HS-5 (cell line): ENCODE measurements around the gene TMEM238.
"Not testable (repeated sequence)": the region's sequence is repeated elsewhere in the genome, so short reads cannot be mapped to it uniquely, and the experiment has no call there.

ENCODE experiments used
- DNase-seq: peaks from one replicate; pipeline ENCODE4 v3.0.0-alpha.2; 2012; ENCODE audit warnings: low read depth

TMEM238 gene

DNA sequence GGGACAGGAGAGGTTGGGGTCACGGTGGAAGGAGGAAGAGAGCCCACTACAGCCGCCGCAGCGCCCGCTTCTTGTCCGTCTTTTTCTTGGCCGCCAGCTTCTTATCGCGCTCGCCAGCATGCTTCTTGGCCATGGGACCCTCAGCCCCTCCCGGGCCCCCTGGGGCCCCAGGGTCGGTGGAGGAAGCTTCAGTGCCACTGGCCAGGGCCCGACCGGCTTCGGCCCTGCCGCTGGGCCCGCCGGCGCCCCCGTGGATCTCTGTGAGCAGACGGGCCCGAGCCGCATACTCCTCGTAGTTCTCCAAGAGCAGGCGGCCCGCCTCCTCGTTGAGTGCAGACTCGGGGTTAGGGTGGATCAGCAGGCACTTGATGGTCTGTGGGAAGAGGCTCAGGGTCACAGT lies 17.3 kb upstream of the TMEM238 start:
- not testable (repeated sequence) for DNase-seq

DNA sequence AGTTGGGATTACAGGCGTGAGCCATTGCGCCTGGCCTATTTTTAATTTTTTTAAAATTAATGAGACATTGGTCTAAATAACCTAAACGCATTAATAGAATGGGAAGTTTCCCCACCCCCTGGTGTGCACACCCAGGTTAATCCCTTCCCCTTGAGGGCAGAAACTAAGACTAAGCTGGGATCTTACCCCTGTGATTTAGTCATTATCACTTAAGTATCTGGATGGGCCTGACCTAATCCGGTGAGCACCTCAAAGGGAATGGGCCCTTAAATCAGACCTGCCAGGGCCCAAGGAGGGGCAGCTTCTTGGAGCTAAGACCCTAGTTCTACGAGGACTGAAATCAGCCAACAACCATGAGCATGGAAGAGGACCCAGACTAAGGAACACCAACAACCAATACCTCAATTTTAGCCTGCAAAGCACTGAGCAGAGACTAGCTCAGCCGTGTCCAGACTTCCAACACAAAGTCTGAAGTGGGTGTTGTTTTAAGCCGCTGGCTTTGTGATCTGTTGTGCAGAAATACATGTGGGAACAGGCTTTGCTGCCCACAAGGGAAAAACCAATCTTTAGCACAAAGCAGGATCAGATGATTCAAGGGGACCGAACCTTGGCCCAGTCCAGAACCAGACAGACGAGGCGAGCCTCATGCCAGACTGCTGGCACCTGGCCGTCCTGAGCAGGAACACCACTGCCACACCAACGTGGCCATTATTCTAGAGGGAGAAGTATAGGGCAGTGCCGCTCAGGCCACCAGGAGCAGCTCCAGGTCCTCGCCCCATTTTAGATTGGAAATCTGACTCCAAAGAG lies 16.4 kb upstream of the TMEM238 start:
- no peak for DNase-seq

DNA sequence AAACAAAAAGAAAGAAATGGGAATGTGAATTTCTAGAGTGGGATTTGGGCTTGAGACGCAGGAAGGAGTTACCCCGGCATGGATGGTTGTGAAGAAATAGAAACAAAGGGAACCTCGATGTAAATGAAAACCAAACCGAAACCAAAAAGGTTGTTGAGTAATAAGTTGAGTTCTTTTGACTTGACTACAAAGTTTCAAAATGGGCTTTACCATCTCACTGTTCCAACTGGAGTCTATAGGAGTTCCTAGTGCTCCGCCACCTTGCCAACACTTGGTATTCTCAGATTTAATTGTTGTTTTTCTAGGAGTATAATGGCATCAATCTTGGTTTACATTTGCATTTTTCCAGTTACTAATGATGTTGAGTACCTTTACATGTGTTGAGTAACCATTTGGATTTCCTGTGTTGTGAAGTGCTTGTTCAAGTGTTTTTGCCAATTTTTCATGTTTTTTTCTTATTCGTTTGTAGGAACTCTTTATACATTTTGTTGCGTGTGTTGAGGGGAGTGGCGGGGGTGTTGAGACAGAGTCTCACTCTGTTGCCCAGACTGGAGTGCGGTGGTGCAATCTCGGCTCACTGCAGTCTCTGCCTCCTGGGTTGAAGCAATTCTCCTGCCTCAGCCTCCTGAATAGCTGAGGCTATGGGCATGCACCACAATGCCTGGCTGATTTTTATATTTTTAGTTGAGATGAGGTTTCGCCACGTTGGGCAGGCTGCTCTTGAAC lies 14.3 kb upstream of the TMEM238 start:
- DNase-seq = no peak

DNA sequence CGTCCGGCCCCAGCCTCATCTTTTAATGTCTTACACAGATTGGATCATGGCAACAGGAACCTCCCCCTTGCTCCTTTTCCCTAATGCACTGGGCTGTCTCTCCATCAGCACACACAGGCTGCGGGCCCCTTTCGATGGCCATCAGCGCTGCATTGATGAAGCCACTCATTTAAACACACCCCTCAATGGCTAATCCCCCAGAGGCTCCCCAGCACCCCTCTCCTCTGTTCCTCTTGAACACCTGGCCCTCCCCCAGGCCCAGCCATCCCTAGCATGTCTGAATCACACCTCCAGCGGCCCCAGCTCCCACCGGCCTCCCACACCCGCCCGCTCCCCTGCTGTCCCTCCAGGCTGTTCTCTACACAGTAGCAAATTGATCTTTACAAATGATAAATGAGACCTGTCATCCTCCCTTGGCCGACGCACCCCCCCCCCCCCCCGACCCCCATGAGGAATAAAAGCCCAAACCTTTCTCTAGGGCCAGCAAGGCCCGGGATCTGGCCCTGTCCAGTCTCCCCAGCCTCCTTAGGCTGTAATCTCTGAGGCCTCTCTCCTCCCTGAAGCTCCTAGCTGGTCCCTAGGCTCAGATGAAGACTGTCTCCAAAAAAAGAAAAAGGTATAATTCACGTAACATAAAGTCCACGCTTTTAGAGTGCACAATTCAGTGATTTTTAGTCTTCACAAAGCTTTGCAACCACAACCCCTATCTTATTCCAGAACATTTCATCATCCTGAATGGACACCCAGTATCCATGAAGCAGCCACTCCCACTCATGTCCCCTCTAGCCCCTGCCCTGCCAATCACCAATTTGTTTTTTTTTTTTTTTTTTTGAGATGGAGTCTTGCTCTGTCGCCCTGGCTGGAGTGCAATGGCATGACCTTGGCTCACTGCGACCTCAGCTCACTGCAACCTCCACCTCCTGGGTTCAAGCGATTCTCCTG lies 9.0 kb upstream of the TMEM238 start:
- DNase-seq = no peak

DNA sequence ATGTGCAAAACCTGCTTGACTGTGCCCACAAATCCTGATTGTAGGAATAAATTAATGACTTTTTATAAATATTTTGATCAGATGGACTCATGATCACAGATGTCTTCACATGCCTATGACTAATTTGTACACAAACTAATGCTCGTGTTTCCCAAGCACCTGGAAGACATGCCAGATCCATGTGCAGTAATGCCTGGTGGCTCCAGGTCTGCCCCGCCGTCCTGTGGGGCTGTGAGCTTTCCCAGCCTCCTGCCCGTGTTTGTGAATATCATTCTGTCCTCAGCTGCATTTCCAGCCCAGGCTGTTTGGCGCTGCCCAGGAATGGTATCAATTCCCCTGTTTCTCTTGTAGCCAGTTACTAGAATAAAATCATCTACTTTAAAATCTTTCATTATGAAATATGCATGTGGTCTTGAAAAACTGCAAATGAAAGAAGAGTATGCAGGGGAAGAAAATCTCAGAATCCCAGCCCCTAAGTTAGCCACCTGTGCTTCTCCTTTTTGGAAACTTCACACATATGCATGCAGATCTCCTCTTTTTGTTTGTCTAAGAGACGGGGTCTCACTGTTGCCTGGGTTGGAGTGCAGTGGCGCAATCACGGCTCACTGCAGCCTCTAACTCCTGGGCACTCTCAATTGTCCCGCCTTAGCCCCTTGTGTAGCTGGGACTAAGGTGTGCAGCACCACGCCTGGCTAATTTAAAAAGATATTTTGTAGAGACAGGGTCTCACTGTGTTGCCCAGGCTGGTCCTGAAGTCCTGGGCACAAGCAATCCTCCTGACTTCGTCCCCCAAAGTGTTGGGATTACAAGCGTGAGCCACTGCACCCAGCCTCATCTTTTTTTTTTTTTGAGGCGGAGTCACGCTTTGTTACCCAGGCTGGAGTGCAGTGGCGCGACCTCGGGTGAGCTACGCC lies 7.9 kb upstream of the TMEM238 start:
- DNase-seq = no peak

DNA sequence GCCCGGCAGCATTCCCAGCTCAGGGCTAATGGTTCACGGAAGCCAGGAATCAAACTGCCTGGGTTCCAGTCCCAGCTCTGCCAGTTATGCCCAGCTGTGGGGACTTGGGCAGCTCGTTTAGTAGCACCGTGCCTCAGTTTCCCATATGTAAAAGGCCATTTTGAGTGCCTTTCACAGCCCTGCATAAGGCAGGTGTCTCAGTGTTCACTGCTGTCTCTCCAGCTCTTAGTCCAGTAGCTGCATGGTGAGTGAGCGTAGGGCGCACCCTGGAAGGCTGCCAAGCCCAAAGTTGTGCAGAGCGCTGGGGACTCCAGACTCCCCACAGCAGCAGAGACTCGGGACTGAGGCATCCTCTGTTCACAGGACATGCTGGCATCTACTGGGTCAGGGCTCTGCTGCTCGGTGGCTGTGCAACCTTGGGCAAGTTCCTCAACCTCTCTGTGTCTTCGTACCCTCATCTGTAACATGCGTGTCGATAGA lies 7.1 kb upstream of the TMEM238 start:
- no peak for DNase-seq

DNA sequence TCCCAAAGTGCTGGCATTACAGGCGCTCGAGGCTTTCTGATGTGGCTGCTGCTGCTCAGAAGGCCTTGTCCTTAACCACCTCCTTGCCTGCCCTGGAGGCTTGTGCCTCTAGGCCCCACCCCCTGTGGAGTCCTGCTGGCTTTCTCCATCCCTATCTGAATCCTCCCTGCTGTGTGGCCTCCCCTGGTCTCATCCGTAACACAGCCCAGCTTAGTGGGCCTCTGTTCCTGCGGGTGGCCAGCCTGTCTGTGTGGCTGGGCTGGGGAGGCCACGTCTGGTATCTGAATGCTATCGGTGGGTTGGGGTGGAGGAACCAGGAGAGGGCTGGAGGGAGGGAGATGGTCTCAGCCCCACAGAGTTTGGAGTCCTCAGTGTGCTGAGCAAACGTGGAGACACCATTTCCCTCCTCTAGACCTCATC lies 6.4 kb upstream of the TMEM238 start:
- DNase-seq = no peak

DNA sequence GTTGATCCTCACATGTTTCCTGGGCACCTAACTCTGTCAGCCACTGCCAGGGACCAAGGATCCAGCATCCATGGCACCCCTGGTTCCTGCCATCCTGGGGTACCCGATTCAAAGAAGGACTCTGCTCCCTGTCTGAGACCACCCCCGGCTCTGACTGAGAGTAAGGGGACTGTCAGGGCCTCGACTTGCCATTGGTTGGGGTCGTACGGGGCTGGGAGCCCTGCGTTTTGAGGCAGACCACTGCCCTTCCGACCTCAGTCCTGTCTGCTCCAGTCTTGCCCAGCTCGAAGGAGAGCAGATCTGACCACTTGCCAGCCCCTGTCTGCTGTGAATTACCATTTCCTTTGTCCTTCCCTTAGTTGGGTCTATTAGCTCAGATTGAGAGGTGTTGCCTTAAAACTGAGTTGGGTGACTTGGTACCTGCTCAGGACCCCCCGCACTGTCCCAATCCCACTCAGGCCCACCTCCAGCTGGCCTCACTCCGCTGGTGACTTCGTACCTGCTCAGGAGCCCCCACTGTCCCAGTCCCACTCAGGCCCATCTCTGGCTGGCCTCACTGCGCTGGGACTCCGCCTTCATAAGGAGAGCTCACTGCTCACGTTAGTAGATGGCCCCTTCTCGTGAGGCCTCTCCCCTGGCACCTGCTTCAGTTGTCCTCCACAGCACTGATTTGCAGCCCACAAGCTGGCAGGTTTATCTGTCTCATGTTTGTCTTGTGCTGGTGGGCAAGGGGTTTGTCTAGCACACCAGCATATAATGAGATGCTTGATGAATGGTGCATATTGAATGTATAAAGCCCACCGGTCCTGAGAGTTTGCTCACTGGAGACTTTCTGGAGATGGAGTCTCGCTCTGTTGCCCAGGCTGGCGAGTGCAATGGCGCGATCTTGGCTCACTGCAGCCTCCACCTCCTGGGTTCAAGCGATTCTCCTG lies 5.6 kb upstream of the TMEM238 start:
- DNase-seq = no peak

DNA sequence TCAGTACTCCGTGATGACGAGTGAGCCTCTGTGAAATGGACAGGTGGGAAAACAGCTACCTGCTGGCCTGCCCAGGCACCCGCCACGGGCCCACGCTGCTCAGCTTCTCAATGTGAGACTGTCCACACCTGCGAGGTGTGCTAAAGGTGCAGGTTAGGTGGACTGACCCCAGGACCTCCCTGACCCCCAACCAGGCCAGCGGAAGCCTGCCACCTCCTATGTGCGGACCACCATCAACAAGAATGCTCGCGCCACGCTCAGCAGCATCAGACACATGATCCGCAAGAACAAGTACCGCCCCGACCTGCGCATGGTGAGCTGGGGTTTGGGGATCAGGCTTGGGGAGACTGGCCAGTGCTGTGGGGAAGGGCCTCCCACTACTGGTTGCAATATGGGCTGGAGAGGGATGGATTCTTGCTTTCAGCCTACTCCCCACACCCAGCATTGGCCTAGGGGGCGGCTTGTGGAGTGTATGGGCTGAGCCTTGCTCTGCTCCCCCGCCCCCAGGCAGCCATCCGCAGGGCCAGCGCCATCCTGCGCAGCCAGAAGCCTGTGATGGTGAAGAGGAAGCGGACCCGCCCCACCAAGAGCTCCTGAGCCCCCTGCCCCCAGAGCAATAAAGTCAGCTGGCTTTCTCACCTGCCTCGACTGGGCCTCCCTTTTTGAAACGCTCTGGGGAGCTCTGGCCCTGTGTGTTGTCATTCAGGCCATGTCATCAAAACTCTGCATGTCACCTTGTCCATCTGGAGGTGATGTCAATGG lies 3.8 kb upstream of the TMEM238 start:
- DNase-seq = no peak

DNA sequence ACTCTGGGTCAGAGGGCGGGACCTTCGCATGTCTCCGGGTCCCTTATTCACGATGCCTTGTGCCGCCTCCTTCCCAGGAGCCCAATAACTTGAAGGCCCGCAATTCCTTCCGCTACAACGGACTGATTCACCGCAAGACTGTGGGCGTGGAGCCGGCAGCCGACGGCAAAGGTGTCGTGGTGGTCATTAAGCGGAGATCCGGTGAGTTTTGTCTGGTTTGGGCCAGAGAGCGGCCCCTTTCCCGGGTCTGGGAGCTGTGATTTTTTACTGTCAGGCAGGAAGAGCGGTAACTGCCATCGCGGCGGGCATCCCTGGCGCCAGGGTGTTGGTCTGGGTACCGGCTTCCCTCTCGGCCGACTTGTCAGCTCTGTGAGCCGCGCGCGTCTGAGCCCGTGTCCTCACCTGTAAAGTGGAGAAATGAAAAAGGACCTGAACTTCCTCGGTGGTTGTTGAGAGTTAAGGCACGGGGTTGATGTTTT lies 2.4 kb upstream of the TMEM238 start:
- DNase-seq = no peak

DNA sequence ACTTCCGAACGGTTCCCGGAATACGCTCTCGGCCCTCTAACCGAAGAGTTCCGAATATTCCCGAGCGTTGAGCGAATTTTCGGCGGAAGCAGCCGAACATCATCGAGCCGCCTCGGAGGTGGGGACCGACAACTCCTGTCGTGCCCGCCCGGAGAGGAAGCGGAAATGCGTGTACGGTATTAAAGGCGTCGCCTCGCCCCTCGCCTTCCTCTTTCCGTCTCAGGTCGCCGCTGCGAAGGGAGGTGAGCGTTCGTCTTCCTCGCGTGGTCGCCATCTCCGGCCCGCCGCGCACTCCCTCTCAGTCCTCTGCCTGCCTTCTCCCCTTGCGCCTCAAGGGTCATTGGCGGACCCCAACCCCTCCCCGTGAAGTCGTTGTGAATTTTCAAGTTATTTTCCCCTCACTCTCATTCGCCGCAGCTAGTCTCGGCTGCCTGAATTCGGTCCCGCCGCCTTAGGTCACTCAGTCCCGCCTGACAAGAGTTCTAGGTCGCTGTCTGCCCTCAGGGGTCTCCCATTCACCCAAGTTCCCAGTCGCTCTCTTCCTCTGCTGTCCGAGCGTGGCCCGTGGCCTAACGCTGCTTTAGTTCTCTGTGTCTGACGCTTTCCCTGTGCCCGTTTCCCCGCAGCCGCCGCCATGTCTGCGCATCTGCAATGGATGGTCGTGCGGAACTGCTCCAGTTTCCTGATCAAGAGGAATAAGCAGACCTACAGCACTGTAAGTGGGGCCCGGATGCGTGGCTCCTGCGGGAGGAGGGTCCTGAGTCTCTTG lies 1.8 kb upstream of the TMEM238 start, which contains the start of gene RPL28:
TSS of gene RPL28 (plus strand) at position 209 of the 769 bp plus-strand sequence. CDS start at position 635, 426 bp downstream.
- DNase-seq = peak; percentile 96

DNA sequence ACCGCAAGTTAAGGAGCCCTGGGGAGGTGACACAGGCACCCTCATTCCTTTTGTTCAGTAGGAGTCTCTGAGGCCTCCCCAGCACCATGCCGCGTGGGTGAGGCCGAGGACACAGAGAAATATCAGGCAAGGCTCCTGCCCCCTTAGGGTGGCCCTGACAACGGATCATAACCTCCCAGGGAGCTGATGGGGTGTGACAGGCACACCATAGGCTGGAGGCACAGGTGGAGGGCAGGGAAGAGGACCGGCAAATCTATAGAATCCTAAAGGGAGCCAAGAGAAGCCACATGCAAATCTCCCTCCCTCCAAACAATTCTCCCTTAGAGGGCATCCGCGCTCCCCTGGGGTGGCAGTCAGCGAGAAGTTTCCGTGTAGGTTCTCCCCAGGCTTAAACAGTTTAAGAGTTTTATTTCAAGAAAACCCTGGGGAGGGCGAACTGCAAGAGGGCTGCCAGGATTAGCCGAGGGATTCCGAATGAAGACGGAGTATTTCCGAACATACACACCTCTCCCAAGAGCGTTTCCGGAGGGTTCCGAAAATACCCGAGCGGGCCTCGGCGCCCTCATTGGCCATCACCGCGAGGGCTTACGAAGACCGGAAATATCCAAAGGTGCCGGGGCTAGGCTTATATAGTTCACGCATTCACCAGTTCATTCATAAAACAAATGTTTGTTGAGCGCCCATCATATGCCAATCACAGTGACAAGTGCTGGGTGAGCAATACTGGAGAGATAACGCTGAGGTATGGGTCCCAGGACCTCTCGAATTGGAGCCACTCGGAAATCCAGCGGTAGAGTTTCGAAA lies 1.0 kb upstream of the TMEM238 start:
- peak; percentile 94 for DNase-seq

DNA sequence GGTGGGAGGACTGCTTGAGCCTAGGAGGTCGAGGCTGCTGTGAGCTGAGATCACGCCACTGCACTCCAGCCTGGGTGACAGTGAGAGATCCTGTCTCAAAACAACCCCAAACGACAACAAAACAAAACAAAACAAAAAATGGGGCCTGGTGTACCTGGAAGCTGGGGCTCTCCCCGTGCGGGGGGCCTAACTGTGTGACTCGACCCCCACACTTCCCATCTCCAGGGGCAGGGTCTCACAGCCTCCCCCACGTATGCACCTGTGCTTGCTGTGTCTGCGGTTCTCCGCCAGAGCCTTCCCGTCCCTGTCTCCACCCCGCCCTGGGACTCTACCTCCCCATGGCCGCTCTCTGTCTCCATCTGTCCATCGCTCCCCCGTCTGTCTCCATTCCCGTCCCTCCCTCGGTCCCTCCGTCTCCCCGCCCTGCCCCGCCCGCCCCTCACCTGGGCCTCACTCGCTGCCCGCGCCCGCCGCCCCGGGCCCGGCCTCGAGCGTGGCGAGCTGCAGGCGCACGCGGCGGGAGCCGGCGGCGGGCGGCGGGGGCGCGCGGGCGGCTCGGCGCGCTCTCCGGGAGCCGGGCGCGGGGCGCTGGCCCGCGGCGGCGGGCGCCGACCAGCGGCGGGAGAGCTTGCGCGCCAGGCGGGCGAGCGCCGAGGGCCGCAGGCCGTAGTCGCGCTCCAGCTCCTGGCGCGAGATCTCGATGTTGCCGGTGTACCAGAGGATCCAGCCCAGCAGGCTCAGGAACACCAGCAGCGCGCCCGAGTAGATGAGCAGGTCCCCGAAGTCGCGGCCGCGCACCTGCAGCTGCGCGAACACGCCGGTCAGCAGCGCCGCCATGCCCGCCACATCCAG lies 587 bp downstream of the TMEM238 start:
- DNase-seq = no peak

DNA sequence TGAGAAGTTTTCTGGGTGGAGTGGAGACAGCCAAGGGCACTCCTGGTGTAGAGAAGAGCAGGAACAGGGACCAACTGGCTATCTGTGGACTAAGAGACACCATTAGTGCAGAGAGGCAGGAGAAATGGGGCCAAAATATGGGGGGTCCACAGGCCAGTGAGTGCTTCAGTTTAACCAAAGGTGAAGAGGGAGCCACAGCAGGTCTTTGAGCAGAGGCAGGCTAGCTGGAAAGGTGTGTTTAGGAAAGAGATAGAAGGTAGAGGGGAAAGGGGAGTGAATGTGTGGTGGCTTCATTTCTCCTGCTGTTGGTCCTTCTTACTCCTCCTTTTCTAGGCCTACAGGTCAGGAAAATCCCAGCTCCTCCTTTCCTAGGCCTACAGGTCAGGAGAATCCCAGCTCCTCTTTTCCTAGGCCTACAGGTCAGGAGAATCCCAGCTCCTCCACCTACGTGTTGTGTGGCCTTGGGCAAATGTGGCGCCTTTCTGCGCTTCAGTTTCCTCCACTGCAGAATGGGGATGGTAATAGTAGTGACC lies 1.5 kb downstream of the TMEM238 start:
- DNase-seq = no peak

DNA sequence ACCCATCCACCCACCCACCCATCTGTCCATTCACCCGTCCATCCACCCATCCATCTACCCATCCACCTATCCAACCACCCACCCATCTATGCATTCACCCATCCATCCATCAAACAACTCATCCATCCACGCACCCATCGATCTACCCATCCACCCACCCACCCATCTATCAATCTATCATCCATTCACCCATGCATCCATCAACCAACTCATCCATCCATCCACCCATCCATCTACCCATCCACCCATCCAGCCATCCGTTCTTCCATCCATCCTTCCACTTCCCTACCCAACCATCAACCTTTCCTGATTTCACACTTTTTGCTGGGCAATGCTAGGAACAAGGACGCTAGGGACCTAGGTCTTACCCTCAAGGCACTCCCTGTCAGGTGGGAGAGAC lies 2.1 kb downstream of the TMEM238 start:
- DNase-seq = no peak

DNA sequence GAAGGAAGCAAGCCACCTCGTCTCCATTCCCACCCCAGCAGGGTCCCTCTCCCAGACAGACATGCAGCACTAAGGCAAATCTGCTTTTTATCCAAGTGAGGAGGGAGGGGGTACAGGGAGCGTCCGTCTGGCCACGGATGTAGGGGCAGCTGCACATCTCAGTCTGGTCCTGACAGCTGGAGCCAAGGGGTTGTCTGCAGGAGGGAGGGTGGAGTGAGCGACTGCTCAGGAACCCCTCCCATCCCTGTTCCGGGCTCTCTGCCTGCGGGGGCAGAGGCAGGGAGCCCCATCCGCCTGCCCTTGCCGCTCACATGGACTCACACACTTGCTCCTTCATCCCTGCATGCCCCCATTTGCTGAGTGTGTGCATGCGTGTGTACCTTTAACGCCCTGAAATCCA lies 4.9 kb downstream of the TMEM238 start:
- no peak for DNase-seq
